Subcutaneous abdominal adipose tissue (tissue), 5 donors: Measurements from ENCODE around the gene MMEL1.
"Not testable (repeated sequence)": the region's sequence is repeated elsewhere in the genome, so short reads cannot be mapped to it uniquely, and the experiment has no call there.

Experiments used
- H3K27ac ChIP-seq: one replicate; pipeline ENCODE4 v1.7.0; 2013; ENCODE audit warnings: low read depth, mild to moderate bottlenecking, inconsistent platforms, low read length, moderate library complexity
- H3K27me3 ChIP-seq, 5 donors: one replicate each; pipeline ENCODE4 v1.7.0; 2013; ENCODE audit warnings: low read length in 5 of 5, inconsistent platforms in 1 of 5; ENCODE audit not compliant: control insufficient read depth in 5 of 5, insufficient read depth in 4 of 5
- H3K36me3 ChIP-seq, 5 donors: one replicate each; pipeline ENCODE4 v1.7.0; 2013; ENCODE audit warnings: low read length in 5 of 5; ENCODE audit not compliant: control insufficient read depth in 5 of 5, insufficient read depth in 5 of 5
- H3K4me1 ChIP-seq, 5 donors: one replicate each; pipeline ENCODE4 v1.7.0; 2013; ENCODE audit warnings: low read length in 5 of 5, mild to moderate bottlenecking in 3 of 5, moderate library complexity in 1 of 5; ENCODE audit not compliant: control insufficient read depth in 5 of 5, insufficient read depth in 5 of 5
- H3K4me3 ChIP-seq, 5 donors: one replicate each; pipeline ENCODE4 v1.7.0; 2013; ENCODE audit warnings: low read length in 5 of 5, low read depth in 1 of 5
- H3K9ac ChIP-seq, 5 donors: one replicate each; pipeline ENCODE4 v1.7.0; 2013; ENCODE audit warnings: low read length in 5 of 5, mild to moderate bottlenecking in 4 of 5, moderate library complexity in 3 of 5
- H3K9me3 ChIP-seq, 5 donors: one replicate each; pipeline ENCODE4 v1.7.0; 2013; ENCODE audit warnings: low read length in 5 of 5; ENCODE audit not compliant: control insufficient read depth in 5 of 5
- donor health status: healthy.
- donor health status: healthy.
- donor health status: healthy.
- donor health status: healthy.
- donor health status: healthy.

Gene MMEL1

GRCh38 chr1:2586154-2587070 is 46.4 kb downstream of the MMEL1 start, which contains the start of gene PRXL2B:
TSS of gene PRXL2B (plus strand) at chr1:2586777. CDS start at chr1:2586886, 109 bp downstream.
- H3K9ac ChIP-seq: peak within 1 kb of the TSS; percentile 68 to 90 (median 78)
- H3K4me3 ChIP-seq: peak within 1 kb of the TSS; percentile 80 to 93 (median 86)
- peak within 1 kb of the TSS; percentile 79 for H3K27ac ChIP-seq
- H3K9me3 ChIP-seq: no peaks in the 10 kb centered on the region
- peaks cover 0 to 17% (median 8%) of the 10 kb centered on the region in 5 donors for H3K36me3 ChIP-seq
- peaks cover 0 to 45% (median 31%) of the 10 kb centered on the region in 5 donors for H3K4me1 ChIP-seq
- no peaks in the 10 kb centered on the region for H3K27me3 ChIP-seq

- Histone ChIP-seq H3K27ac (peak overlapping the region; percentile 79), H3K9me3 (no peaks in the 10 kb centered on the region), H3K36me3 (peaks cover 0 to 15% (median 8%) of the 10 kb centered on the region in 5 donors), H3K4me1 (peaks cover 0 to 46% (median 35%) of the 10 kb centered on the region in 5 donors), H3K9ac (peak overlapping the region; percentile 68 to 90 (median 78)), H3K27me3 (peaks cover 0 to 4% (median 0%) of the 10 kb centered on the region in 5 donors), H3K4me3 (peak overlapping the region; percentile 80 to 93 (median 86))
These were observed 47.3 kb downstream of the MMEL1 start for GRCh38 chr1:2585318-2586092.

GRCh38 chr1:2584686-2585317 is 48.0 kb downstream of the MMEL1 start:
- Histone ChIP-seq H3K4me3 (peak overlapping the region; percentile 11 to 90 (median 80)), H3K9ac (peak overlapping the region in 2 of 5 donors; percentile 23 to 78), H3K36me3 (peaks cover 0 to 11% (median 5%) of the 10 kb centered on the region in 5 donors), H3K27ac (peak overlapping the region; percentile 79), H3K27me3 (peaks cover 0 to 8% (median 2%) of the 10 kb centered on the region in 5 donors), H3K9me3 (no peaks in the 10 kb centered on the region), H3K4me1 (peaks cover 0 to 46% (median 35%) of the 10 kb centered on the region in 5 donors)

GRCh38 chr1:2583871-2584351 is 48.9 kb downstream of the MMEL1 start:
- Histone ChIP-seq H3K9ac (peak overlapping the region in 1 of 5 donors; percentile 12), H3K27ac (no peak overlapping the region), H3K27me3 (peaks cover 0 to 9% (median 6%) of the 10 kb centered on the region in 5 donors), H3K36me3 (peaks cover 0 to 5% (median 0%) of the 10 kb centered on the region in 5 donors), H3K4me1 (peaks cover 0 to 47% (median 35%) of the 10 kb centered on the region in 5 donors), H3K9me3 (no peaks in the 10 kb centered on the region), H3K4me3 (peak overlapping the region in 1 of 5 donors; percentile 8)

- peaks cover 0 to 10% (median 6%) of the 10 kb centered on the region in 5 donors for H3K27me3 ChIP-seq
- no peak overlapping the region for H3K27ac ChIP-seq
- H3K9ac ChIP-seq: no peak overlapping the region
- no peaks in the 10 kb centered on the region for H3K9me3 ChIP-seq
- H3K4me1 ChIP-seq: peaks cover under 1 to 53% (median 40%) of the 10 kb centered on the region in 5 donors
- H3K4me3 ChIP-seq: no peak overlapping the region
- H3K36me3 ChIP-seq: no peaks in the 10 kb centered on the region
These were observed 49.5 kb downstream of the MMEL1 start for GRCh38 chr1:2583331-2583791.

- Histone ChIP-seq H3K4me3 (no peak overlapping the region), H3K36me3 (no peaks in the 10 kb centered on the region), H3K4me1 (peaks cover 2 to 56% (median 37%) of the 10 kb centered on the region in 5 donors), H3K27me3 (peaks cover 0 to 12% (median 6%) of the 10 kb centered on the region in 5 donors), H3K9me3 (no peaks in the 10 kb centered on the region), H3K27ac (no peak overlapping the region), H3K9ac (no peak overlapping the region)
These were observed 50.4 kb downstream of the MMEL1 start for GRCh38 chr1:2582391-2582790.

GRCh38 chr1:2580691-2581090 is 52.1 kb downstream of the MMEL1 start:
- H3K27ac ChIP-seq: no peak overlapping the region
- H3K27me3 ChIP-seq: peaks cover 0 to 12% (median 6%) of the 10 kb centered on the region in 5 donors
- H3K9ac ChIP-seq: no peak overlapping the region
- H3K4me3 ChIP-seq: no peak overlapping the region
- H3K9me3 ChIP-seq: no peaks in the 10 kb centered on the region
- peaks cover 6 to 66% (median 40%) of the 10 kb centered on the region in 5 donors for H3K4me1 ChIP-seq
- H3K36me3 ChIP-seq: no peaks in the 10 kb centered on the region

GRCh38 chr1:2578758-2579118 is 54.1 kb downstream of the MMEL1 start:
- peak overlapping the region in 3 of 5 donors; percentile 8 to 62 (median 59) for H3K9ac ChIP-seq
- peak overlapping the region; percentile 92 for H3K27ac ChIP-seq
- H3K4me1 ChIP-seq: peaks cover 6 to 50% (median 24%) of the 10 kb centered on the region in 5 donors
- H3K36me3 ChIP-seq: no peaks in the 10 kb centered on the region
- peaks cover 0 to 12% (median 6%) of the 10 kb centered on the region in 5 donors for H3K27me3 ChIP-seq
- H3K9me3 ChIP-seq: peaks cover 0 to 3% (median under 1%) of the 10 kb centered on the region in 5 donors
- H3K4me3 ChIP-seq: no peak overlapping the region

- Histone ChIP-seq H3K4me1 (peaks cover 6 to 45% (median 21%) of the 10 kb centered on the region in 5 donors), H3K27ac (peak overlapping the region; percentile 92), H3K4me3 (peak overlapping the region in 3 of 5 donors; percentile 11 to 48 (median 34)), H3K9ac (peak overlapping the region in 2 of 5 donors; percentile 37 to 59), H3K27me3 (peaks cover 0 to 12% (median 6%) of the 10 kb centered on the region in 5 donors), H3K9me3 (peaks cover 0 to 11% (median 8%) of the 10 kb centered on the region in 5 donors)
- H3K36me3 ChIP-seq: not testable (repeated sequence)
These were observed 55.2 kb downstream of the MMEL1 start for GRCh38 chr1:2577565-2578075.
